ENCODE results near the gene MGP.

MGP gene

DNA sequence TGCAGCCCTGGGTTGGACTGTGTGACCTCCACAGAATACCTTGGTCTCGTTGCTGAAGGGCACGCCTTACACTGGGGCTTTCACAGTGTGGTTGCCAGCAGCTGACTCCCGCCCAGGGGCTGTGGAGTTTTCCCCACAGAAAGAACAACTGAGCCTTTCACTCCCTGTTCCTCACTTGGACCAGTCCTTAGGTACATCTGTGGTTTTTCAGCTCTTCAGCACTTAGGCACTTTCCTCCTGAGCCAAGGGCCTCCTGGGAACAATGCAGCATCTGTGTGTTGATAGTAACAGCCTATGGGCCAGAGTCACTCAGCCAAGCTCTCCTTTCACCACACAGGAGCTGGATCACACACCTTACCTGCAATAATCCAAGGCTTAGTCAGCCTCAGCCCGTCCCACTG, 27.7 kb upstream of the MGP start:
- ATAC-seq = no peak; the same call in 2 of the 3 replicates
- TF ChIP-seq, protein P1, sequence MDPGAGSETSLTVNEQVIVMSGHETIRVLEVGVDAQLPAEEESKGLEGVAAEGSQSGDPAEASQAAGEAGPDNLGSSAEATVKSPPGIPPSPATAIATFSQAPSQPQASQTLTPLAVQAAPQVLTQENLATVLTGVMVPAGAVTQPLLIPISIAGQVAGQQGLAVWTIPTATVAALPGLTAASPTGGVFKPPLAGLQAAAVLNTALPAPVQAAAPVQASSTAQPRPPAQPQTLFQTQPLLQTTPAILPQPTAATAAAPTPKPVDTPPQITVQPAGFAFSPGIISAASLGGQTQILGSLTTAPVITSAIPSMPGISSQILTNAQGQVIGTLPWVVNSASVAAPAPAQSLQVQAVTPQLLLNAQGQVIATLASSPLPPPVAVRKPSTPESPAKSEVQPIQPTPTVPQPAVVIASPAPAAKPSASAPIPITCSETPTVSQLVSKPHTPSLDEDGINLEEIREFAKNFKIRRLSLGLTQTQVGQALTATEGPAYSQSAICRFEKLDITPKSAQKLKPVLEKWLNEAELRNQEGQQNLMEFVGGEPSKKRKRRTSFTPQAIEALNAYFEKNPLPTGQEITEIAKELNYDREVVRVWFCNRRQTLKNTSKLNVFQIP (CRISPR knock-in tag; IDR thresholded peaks at IDR 0.05; ENCODE audit: borderline replicate concordance, low read depth) = no peak
- TF ChIP-seq, protein P2, sequence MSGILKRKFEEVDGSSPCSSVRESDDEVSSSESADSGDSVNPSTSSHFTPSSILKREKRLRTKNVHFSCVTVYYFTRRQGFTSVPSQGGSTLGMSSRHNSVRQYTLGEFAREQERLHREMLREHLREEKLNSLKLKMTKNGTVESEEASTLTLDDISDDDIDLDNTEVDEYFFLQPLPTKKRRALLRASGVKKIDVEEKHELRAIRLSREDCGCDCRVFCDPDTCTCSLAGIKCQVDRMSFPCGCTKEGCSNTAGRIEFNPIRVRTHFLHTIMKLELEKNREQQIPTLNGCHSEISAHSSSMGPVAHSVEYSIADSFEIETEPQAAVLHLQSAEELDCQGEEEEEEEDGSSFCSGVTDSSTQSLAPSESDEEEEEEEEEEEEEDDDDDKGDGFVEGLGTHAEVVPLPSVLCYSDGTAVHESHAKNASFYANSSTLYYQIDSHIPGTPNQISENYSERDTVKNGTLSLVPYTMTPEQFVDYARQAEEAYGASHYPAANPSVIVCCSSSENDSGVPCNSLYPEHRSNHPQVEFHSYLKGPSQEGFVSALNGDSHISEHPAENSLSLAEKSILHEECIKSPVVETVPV (CRISPR knock-in tag; IDR thresholded peaks at IDR 0.05) = no peak
- no peak for TF ChIP-seq ZC3H10 (CRISPR knock-in tag; IDR thresholded peaks at IDR 0.05)
- no peak for TF ChIP-seq RARB (CRISPR knock-in tag; IDR thresholded peaks at IDR 0.05)
- TF ChIP-seq ARNTL (CRISPR knock-in tag; IDR thresholded peaks at IDR 0.05; ENCODE audit: borderline replicate concordance, low read depth) = no peak
- no peak for TF ChIP-seq ESRRG (CRISPR knock-in tag; IDR thresholded peaks at IDR 0.05)
- TF ChIP-seq ISL1 (CRISPR knock-in tag; IDR thresholded peaks at IDR 0.05) = no peak
- TF ChIP-seq, protein P3, sequence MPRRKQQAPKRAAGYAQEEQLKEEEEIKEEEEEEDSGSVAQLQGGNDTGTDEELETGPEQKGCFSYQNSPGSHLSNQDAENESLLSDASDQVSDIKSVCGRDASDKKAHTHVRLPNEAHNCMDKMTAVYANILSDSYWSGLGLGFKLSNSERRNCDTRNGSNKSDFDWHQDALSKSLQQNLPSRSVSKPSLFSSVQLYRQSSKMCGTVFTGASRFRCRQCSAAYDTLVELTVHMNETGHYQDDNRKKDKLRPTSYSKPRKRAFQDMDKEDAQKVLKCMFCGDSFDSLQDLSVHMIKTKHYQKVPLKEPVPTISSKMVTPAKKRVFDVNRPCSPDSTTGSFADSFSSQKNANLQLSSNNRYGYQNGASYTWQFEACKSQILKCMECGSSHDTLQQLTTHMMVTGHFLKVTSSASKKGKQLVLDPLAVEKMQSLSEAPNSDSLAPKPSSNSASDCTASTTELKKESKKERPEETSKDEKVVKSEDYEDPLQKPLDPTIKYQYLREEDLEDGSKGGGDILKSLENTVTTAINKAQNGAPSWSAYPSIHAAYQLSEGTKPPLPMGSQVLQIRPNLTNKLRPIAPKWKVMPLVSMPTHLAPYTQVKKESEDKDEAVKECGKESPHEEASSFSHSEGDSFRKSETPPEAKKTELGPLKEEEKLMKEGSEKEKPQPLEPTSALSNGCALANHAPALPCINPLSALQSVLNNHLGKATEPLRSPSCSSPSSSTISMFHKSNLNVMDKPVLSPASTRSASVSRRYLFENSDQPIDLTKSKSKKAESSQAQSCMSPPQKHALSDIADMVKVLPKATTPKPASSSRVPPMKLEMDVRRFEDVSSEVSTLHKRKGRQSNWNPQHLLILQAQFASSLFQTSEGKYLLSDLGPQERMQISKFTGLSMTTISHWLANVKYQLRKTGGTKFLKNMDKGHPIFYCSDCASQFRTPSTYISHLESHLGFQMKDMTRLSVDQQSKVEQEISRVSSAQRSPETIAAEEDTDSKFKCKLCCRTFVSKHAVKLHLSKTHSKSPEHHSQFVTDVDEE (CRISPR knock-in tag; IDR thresholded peaks at IDR 0.05) = no peak
- no peak for TF ChIP-seq GLIS3 (CRISPR knock-in tag; IDR thresholded peaks at IDR 0.05)
- TF ChIP-seq, protein P4, sequence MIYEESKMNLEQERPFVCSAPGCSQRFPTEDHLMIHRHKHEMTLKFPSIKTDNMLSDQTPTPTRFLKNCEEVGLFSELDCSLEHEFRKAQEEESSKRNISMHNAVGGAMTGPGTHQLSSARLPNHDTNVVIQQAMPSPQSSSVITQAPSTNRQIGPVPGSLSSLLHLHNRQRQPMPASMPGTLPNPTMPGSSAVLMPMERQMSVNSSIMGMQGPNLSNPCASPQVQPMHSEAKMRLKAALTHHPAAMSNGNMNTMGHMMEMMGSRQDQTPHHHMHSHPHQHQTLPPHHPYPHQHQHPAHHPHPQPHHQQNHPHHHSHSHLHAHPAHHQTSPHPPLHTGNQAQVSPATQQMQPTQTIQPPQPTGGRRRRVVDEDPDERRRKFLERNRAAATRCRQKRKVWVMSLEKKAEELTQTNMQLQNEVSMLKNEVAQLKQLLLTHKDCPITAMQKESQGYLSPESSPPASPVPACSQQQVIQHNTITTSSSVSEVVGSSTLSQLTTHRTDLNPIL (CRISPR knock-in tag; IDR thresholded peaks at IDR 0.05; ENCODE audit: low read depth) = no peak
- TF ChIP-seq ZNF8 (CRISPR knock-in tag; IDR thresholded peaks at IDR 0.05) = no peak
- no peak for TF ChIP-seq OSR1 (CRISPR knock-in tag; IDR thresholded peaks at IDR 0.05)
- no peak for TF ChIP-seq TCF4 (CRISPR knock-in tag; IDR thresholded peaks at IDR 0.05; ENCODE audit: borderline replicate concordance)
- no peak for TF ChIP-seq TOX (CRISPR knock-in tag; IDR thresholded peaks at IDR 0.05; ENCODE audit: borderline replicate concordance)
- no peak for TF ChIP-seq PPARA (CRISPR knock-in tag; IDR thresholded peaks at IDR 0.05; ENCODE audit: borderline replicate concordance)

DNA sequence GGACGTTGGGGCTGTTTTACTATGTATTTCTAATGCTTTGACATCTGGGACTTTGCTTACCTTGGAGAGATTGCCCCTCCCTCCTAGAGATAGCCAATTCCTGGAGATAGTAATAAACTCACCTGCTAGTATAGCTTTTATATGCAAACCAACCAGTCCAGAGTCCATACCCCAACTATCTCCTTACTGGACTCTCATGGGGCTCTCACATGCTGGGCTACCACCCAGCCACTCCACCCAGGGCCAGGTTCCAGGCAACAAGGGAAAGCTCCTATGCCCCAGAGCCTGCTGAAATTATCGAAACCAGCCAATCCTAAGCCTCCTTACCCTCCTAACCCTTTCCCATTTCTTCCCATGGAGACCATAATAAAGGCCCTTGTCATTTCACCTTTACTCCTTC, 25.5 kb upstream of the MGP start:
- TF ChIP-seq ISL1 (CRISPR knock-in tag; IDR thresholded peaks at IDR 0.05) = no peak
- TF ChIP-seq, protein P2 (CRISPR knock-in tag; IDR thresholded peaks at IDR 0.05) = no peak
- TF ChIP-seq CSDC2 (CRISPR knock-in tag; IDR thresholded peaks at IDR 0.05) = no peak
- TF ChIP-seq, protein P3 (CRISPR knock-in tag; IDR thresholded peaks at IDR 0.05) = no peak
- TF ChIP-seq, protein P5, sequence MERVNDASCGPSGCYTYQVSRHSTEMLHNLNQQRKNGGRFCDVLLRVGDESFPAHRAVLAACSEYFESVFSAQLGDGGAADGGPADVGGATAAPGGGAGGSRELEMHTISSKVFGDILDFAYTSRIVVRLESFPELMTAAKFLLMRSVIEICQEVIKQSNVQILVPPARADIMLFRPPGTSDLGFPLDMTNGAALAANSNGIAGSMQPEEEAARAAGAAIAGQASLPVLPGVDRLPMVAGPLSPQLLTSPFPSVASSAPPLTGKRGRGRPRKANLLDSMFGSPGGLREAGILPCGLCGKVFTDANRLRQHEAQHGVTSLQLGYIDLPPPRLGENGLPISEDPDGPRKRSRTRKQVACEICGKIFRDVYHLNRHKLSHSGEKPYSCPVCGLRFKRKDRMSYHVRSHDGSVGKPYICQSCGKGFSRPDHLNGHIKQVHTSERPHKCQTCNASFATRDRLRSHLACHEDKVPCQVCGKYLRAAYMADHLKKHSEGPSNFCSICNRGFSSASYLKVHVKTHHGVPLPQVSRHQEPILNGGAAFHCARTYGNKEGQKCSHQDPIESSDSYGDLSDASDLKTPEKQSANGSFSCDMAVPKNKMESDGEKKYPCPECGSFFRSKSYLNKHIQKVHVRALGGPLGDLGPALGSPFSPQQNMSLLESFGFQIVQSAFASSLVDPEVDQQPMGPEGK (CRISPR knock-in tag; IDR thresholded peaks at IDR 0.05; ENCODE audit: borderline replicate concordance) = no peak
- TF ChIP-seq ZC3H10 (CRISPR knock-in tag; IDR thresholded peaks at IDR 0.05) = no peak
- no peak for TF ChIP-seq ESRRG (CRISPR knock-in tag; IDR thresholded peaks at IDR 0.05)
- no peak for TF ChIP-seq SNAI2 (CRISPR knock-in tag; IDR thresholded peaks at IDR 0.05)
- no peak for TF ChIP-seq ZNF565 (CRISPR knock-in tag; conservative IDR thresholded peaks at IDR 0.05; ENCODE audit: low read depth)
- TF ChIP-seq ZNF70 (CRISPR knock-in tag; IDR thresholded peaks at IDR 0.05) = no peak
- no peak for TF ChIP-seq TCF4 (CRISPR knock-in tag; IDR thresholded peaks at IDR 0.05; ENCODE audit: borderline replicate concordance)
- TF ChIP-seq ZNF8 (CRISPR knock-in tag; IDR thresholded peaks at IDR 0.05) = no peak
- ATAC-seq = no peak

Measured in SK-N-SH treated with all-trans-retinoic acid at 6 μM for 48 hours (cell line).